Middle frontal gyrus (tissue), 1 donor: Measurements from ENCODE around the gene KRT77.

Experiments
- DNase-seq: peaks from one replicate; pipeline ENCODE4 v3.0.0-alpha.2; 2015; ENCODE audit warnings: low spot score; ENCODE audit errors: extremely low spot score

Gene KRT77

DNA sequence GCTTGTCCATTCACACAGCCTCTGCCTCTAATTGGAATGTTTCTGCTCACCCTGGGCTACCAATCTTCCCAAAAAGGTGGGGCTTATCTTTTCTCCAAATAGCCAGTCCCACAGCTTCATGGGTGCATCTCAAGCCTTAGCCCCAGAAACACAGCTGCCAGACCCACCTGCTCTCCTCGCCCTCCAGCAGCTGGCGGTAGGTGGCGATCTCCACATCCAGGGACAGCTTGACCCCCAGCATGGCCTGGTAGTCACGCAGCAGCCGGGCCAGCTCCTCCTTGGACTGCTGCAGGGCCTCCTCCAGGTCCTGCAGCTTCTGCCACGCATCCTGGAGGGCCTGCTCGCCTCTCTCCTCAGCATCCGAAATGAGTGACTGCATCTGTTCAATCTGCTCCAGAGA is 11.1 kb downstream of the KRT77 start:
- DNase-seq, result no peak

DNA sequence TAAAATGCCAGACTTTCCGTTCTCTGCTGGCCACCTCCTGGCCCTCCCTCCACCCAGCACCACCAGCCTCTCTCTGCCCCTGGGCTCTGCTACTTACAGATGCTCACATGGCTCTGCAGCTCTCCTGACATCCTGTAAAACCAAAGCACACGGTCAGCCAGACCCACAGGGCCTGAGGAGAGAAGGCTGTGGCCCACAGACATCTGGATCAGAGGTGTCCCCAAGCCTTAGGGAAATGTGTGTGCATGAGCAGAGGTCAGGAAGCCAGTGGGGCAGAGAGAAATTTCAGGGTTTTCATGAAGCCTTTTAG is 11.5 kb downstream of the KRT77 start:
- no peak for DNase-seq

DNA sequence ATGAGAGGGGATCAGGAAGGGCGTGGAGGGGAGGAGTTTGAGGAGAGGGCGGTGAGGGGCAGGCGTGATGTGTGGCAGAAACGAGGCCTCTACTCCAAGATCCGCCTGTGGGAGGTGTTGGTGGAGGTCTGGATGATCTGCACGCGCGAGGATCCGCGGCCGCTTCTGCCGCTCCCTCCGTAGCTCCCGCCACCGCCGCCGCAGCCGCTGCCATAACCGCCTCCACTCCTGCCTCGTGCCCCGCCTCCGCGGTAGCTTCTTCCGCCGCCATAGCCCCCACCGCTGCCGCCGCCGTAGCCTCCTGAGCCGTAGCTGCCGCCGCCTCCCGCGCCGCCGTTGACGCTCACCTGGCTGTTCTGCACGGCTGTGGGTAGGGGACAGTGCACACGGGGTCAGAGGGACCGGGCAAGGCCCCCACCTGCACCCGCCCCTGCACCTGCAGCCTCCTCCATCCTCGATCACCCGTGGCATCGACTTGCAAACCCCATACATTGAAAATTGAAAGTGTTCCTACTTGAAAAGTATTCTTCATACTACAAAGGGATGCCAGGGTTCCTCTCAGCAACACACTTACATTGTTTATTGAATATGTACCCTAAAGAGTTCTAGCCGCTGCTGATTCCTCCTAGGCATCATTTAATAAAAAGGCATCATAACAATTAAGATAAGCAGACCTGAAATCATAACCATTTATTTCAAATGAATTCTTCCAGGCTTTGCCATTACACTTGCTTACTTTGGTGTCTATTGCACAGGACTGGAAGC is 12.1 kb downstream of the KRT77 start:
- no peak for DNase-seq

DNA sequence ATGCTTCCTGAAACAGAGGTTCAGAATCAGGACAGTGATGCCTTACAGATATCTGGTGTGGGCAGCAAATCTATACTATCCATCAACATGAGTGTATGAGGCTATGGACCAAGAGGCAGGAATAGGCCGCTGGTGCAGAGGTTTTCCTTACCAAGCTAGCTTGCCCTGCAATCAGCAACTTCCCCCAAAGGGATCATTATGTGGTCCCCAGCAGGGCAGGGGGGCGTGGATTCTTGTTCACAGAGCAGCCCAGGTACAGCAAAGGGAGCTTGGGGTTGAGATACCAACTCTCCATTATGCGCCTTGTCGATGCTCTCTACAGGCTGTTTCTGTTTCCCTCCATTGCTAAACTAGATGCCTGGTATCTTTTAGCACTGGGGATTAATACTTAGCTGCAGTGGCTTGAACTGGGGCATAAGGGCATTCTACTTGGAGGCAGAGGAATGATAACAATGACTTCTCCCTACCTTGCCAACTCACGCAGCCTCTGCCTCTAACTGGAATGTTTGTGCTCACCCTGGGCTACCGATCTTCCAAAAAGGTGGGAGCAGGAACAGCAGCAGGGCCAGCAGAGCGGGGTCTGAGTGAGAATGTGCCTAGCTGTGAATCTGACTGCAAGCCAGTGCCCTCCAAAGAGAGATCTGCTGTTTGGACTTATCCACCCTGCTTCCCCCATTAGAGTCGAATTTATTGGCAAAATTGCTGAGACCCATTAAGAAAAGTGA is 12.8 kb downstream of the KRT77 start:
- DNase-seq, result no peak

DNA sequence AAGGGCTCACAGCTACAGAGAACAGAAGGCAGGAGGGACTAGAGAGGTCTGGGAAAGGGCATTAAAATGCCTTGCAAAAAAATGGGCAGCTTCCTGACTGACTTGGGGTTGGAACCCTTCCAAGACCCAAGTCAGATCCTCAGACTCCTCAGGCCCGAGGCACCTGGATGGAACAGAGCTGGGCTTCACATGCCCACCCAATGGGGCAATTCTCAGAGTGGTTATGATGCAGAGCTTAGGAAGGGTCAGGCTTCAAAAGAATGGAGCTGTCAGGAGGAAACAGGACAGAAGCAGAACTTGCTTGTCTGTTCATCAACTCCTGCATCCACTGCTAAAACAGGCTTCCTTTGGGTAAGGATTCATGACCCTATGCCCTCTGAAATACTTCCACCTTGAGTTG is 13.4 kb downstream of the KRT77 start:
- no peak for DNase-seq

DNA sequence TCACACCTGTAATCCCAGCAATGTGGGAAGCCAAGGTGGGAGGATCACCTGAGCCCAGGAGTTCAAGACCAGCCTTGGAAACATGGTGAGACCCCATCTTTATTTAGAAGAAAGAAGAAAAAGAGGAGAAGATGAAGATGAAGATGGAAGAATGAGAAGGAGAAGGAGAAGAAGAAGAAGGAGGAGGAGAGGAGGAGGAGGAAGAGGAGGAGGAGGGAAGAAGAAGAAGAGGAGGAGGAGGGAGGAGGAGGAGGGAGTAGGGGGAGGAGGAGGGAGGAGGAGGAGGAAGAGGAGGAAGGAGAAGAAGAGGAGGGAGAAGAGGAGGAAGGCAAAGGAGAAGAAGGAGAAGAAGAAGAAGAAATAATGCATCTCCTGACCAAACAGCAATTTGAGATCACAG is 14.1 kb downstream of the KRT77 start:
- no peak for DNase-seq

DNA sequence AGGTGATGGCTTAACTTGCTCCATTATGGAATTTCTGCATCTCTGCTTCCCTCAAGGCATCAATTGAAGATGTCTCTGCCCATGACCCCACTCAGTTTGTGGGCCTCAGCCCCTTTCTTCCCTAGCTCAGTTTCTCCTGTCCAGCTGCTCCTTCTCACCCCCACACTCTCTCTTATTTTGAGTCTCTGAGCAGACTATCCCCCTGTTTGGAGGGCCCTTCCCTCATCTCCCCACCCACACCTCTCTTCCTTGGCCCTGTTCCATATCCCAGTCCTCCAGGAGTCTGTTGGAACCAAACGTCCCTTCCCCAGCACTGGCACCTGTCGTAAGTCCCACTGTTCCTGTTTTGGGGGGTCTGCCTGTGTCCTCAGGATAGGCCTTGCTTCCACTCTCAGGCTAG is 14.8 kb downstream of the KRT77 start:
- no peak for DNase-seq

DNA sequence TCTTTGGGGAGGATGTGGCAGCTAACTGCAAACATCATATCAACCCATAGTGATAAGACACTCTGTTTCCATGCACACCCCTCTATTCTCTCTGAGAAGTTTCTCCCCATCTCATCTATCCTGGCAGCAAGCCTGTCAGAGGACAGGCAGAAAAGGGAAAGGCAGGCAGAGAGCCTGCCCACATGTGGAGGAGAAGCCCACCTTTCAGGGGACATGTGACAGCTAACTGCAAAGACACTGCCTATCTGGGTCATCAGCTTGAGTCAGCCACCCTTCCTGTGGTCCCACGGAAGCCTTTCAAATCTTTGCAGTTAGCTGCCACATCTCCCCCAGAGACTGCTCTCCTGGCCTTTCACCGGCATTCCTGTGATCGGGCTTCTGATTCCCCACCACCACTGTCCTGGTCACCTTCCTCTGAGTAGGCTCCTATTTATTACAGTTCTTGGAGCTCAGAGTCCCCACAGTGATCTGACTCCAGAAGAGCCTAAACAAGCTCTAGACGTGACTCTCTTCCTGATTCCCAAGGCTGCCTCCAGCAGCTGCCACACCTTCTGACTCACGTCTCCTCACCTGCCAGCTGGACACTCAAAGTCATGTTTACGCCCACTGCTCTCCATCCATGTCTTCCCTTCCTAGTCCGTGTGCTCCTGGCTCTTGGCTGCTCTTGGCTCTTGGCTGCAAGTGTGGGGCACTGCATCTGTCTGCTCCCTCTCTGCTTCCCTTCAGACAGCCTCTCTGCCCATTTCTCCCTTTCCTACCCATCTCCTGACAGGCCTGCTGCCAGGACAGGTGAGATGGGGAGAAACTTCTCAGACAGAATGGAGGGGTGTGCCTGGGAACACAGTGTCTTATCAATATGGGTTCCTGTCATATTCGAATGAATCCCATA is 15.6 kb downstream of the KRT77 start:
- DNase-seq, result no peak

DNA sequence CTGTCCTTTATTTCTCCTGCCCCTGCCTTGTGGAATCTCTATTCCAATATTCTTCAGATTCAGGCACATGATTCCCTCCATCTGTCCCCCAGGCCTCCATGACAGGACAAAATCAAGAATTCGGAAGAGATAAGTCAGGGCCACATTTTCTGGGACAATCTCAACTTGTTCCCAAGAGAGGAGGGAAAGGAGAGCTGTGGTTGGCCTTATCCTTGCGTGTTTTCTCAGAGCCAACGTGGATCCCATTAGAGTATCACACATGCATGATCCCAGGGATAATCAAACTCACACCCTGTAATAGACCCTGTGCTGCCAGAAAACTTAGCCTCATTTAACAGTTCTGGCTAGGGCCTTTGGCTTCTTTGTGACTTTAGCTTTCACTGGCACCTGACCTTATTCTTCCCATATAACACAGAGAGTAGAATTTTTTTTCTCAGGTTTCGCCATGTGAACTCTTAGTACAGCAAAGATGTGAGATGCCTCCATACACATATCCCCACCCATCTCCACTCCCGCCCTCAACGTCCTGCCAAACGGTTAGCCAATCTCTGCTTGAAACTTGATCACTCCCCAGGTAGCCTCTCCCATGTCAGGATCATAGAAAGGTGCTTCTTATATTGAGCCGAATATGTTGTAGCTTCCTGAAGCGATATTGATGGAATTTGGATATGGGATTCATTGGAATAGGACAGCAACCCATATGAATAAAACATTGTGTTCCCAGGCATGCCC is 16.4 kb downstream of the KRT77 start:
- no peak for DNase-seq

DNA sequence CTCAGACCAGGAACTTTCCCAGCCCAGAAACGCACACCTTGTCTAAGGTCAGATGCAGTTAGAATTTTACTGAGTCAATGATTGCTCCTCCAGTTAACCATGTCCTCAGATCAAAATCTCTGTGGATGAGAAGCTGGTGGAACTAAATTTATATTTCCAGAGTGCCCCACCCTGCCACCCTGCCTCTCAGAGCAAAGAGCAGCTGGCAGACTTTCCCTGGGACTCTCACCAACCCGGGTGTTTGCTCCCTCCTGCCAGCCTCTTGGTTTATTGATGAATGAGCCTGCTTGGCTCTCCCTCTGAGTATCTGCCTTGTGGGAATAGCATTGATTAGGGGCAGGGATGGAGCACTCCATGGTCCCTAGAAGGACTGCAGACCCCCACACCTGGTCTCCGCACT is 17.3 kb downstream of the KRT77 start:
- no peak for DNase-seq

DNA sequence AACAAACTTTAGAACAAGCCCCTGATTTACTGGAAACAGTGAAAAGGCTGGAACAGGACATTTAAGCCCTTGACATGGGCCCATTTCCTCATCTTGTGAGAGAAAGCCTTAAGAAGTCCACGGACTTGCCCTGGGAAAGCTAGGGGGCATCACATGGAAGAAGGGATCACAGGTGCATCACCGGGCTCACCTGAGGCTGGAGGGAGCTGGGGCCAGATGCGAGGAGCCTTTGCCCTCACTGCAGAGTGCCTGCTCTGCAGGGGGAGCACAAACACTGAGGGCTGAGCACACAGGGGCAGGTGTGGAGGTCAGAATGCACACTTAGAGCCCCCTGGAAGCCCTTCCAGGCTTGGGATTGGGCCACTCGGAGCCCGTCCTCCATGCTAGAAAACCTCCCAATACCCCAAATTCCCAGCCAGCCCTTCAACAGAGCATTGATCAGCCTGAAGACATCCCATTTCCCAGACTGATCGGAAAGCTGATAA is 17.9 kb downstream of the KRT77 start:
- no peak for DNase-seq

DNA sequence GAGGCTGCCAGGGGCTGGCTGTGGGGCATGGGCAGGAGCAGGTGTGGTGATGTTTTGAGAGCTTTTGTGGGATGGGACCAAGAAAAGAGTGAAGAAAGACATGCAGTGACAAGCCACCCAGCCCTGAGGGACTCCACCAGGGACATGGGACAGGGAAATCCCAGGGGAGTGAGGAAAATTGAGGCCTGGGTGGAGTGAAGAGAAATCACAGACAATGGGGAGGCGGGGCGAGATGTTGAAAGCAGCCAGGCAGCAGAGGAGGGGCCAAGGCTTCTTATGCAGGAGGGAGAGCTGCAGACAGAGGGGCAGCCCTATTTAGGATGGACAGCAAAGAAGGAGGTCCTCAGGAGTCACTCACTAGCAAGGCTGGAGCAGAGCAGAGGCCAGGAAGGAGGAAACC is 18.9 kb downstream of the KRT77 start:
- DNase-seq, result no peak

DNA sequence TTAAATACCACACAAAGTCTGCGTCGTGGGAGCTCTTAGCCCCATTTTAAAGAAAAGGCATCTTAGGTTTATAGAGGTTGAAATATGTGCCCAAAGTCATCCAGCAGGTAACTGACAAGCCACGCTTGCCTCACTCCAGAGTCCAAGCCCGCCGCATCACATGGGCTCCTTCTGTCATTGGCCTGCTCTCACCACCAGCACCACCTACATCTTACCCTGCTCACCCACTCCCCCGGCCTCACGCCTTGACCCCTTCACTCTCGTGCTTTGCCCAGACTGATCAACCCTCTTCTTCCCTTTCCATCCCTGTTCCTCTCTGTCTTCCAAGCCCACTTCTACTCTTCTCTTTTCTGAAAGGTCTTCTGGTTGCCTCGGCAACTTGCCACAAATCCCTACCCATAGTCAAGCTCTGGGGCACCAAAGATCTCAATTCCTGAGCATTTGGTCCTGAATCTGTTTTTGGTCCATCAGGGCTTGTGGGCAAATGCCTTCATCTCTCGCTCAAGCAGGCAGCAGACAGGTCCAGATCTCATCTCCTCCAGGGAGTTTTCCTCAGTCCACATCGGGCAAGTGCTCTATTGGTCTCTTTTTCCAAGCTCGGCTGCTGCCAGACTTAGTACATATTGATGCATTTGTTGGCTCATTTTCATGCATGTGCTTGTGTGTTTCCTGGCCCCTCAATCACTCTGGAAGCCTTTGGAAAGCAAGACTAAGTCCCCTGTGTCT is 19.6 kb downstream of the KRT77 start:
- no peak for DNase-seq

DNA sequence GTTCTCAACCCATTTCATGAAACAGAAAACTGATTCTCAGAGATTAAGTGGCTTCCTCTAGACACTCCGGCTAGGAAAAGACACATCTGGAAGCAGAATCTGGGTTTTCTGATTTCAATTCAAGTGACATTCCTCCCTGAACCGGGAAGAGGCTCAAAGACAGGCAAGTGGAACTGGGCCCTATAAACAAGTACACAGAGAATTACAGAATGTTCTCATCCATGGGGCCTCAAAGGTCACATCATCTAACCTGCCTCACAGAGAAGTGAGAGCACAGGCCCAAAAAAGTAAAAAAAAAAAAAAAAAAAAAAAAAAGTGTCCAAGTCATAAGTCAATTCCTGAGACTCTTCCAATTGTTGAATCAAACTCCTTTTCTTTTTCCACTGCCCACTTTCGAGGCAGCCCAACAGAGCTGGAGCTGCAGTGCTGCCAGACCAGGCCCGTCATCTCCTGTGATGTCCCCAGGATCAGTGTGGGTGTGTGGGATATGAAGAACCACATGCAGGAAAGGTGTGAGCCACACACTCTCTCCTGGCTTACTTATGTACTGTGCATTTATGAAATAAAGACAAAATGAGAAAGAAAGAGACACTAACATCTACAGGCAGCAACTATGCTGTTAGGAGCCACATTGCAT is 20.3 kb downstream of the KRT77 start:
- peak; percentile 10 for DNase-seq

DNA sequence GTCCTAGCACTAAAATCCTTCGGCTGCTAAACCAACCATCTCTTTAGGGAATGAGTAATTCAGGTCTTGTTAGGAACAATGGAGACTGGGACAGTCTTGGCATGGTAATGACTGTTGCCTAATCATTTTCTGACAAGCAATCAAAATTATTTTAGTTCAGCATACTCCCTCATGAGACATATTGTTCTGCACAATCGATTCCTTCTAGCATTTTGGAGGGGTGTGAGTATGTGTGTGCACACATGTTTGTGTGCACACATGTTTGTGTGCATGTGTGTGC is 21.0 kb downstream of the KRT77 start:
- no peak for DNase-seq

DNA sequence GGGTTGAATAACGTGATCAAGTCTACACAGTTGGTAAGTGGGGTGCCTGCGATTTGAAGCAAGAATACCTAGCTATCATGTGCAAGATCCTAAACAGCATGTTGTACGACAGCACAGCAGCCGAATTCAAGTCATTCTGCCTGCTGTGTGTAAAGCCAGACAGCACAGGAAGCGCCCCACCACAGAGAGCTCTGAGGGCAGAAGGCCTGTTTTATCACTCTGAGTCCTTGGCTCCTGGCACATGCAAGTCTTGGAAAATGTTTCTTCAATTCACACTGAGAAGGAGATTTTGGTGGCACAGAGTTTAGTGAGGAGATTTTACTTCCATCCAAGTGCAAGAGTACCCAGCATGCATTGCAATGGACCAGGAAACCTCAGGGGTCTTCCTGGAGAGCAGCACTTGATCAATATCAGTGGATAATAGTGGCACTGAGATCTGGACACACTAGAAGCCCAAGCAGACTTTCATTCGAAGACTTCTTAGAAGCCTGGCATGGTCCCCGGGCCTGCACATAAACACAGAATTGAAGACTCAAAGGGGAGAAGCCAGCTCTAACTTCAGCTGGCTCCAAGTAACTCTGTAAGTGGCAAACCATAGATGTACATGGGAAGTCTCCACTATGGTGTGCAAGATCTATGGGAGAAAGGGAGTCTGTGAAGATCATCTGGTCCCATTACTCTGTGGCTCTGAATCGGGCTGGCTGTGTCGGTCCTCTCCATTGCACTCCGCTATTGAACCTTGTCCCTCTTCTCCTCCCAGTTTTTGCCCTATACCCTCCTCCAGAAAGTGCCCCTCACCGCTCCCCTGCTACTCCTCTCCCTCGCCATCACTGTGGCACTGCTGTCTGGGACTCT is 21.6 kb downstream of the KRT77 start:
- DNase-seq, result no peak

DNA sequence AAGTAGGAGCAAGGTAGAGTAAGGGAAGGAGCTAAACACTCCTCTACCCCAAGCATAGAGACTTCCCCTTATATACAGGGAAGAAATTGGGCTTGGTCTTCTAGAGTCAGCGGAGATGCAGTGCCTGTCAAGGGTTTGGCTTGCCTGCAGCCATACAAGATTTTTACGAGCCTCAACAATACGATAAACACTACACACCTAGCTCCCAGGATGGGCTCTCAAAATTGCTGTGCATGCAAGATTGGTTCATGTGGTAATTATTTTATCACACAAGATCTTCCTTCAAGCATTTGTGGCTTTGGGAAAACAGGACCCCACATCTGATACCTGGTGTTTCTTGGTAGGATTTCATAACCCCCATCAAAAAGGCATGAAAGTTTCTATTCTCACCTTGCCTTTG is 23.0 kb downstream of the KRT77 start, which contains the start of gene KRT1:
TSS of gene KRT1 (minus strand) at position 45 of the 400 bp plus-strand sequence. CDS start 59 bp downstream, outside the sequence.
- no peak for DNase-seq

DNA sequence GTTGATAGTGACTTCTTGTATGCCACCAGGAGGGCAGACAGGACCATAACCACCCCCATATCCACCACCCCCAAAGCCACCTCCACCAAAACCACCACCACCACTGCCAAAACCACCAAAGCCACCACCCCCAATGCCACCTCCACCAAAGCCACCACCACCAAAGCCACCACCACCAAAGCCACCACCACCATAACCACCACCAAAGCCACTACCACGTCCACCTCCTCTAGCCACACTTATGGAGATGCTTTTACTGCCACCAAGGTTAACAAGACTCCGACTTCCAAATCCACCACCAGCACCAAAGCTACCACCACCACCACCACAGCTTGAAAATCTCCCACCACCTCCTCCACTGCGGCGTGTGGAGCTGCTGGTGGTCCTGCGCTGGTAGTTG is 23.4 kb downstream of the KRT77 start:
- DNase-seq, result no peak

DNA sequence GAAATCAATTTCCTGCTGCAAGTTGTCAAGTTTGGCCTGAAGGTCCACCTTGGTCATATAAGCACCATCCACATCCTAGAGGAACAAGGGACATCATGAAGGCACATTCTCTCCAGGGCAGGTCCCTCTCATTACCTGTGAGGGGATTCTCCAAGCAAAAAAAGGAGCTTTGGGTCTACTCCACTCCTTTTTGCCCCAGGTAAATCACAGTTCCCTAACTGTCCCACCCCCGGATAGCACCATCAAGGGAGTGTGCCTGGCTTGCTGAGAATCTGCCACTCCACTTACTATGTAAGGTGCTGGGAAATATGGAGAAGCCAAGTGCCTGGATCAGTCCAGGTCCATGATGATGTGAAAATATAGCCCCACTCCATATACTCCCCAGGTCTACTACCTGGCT is 25.7 kb downstream of the KRT77 start:
- DNase-seq, result no peak
